HG03025 (cell line): Measurements from ENCODE around the gene CDSN.
A peak's percentile ranks its signal among the peaks of the same experiment; 100 is the strongest.
"Not testable (repeated sequence)": the region's sequence is repeated elsewhere in the genome, so short reads cannot be mapped to it uniquely, and the experiment has no call there.

Experiments used
- ATAC-seq: cut with Tn5 transposase; IDR thresholded peaks from one replicate; pipeline ENCODE4 v1.9.1; 2021; ENCODE audit warnings: mild to moderate bottlenecking, moderate library complexity; ENCODE audit not compliant: unreplicated experiment, low FRiP score

Gene CDSN

GRCh38 chr6:31120151-31120915 is at the start of gene CDSN:
CDSN (minus strand) TSS chr6:31120446; CDS start chr6:31120419, 27 bp downstream.
- ATAC-seq, result no peak

GRCh38 chr6:31169123-31169857 is 49.0 kb upstream of the CDSN start:
- ATAC-seq, result no peak

- ATAC-seq, result no peak
These were observed 48.4 kb upstream of the CDSN start for GRCh38 chr6:31168606-31169005.

DNA sequence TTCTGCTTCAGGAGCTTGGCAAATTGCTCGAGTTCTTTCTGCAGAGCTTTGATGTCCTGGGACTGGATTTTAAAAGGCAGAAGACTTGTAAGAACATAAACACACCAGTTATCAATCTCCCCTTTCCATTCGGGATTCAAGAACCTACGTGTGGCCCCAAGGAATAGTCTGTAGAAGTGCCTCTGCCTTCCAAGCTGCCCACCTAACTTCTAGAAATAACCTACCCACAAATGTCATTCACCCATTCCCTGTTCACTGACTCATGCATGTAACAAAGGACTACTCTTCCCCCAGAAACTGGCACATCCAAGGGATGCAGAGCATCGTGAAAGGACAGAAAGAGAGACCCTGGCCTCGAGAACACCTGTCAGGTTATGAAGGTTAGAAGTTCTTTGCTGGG is 45.7 kb upstream of the CDSN start:
- no peak for ATAC-seq

DNA sequence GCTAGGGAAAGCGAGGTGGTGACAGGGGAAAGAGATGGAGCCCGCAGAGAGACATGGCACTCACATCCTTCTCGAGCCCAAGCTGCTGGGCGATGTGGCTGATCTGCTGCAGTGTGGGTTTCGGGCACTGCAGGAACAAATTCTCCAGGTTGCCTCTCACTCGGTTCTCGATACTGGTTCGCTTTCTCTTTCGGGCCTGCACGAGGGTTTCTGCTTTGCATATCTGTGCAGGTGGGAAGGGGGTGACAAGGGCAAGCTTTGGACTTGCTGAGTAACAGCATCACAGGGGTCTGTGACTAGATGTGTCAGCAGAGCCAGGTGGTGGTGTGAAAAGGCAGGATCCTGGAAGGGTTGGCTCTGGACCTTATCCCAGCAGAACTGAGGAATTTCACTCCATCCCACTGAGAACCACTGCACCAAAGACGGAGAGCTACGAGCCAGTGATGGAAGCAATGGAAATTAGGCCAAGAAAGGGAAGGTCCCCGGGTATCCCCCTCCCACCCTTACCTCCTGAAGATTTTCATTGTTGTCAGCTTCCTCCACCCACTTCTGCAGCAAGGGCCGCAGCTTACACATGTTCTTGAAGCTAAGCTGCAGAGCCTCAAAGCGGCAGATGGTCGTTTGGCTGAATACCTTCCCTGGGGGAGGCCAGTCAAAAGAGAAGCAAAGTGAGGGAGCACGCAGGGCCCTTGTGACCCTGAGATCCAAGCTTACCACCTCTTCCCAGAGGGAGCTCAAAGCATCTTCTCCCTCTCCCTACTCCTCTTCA is 45.0 kb upstream of the CDSN start:
- ATAC-seq, result peak; percentile 65

- not testable (repeated sequence) for ATAC-seq
These were observed 44.3 kb upstream of the CDSN start for GRCh38 chr6:31164475-31165063.

GRCh38 chr6:31163922-31164321 is 43.7 kb upstream of the CDSN start:
- ATAC-seq, result no peak

- ATAC-seq, result no peak
These were observed 42.4 kb upstream of the CDSN start for GRCh38 chr6:31162463-31163165.

DNA sequence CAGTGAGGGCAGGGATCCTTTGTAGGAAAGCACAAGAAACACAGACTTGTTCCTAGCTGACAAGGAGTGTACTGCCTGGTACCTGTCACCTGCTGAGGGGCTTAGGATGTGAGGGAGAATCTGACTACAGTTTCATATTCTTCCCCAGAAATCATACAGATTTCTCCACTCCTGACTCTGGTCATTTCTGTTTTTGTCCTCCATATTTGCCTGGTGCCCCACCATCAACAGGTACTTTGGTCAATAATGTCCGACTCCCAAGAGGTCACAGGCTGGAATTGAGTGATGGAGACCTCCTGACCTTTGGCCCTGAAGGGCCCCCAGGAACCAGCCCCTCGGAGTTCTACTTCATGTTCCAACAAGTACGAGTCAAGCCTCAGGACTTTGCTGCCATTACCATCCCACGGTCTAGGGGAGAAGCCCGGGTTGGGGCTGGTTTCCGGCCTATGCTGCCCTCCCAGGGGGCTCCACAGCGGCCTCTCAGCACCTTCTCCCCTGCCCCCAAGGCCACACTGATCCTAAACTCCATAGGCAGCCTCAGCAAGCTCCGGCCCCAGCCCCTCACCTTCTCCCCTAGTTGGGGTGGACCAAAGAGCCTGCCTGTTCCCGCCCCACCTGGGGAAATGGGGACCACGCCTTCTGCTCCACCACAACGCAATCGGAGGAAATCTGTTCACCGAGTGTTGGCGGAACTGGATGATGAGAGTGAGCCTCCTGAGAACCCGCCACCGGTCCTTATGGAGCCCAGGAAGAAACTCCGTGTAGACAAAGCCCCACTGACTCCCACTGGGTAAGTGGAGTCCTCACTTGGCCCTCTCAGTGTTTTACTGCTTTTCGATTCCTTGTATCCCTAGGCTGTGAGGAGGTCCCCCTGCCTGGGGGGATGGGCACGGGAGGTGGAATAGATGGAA is 41.2 kb upstream of the CDSN start:
- ATAC-seq, result no peak

GRCh38 chr6:31158863-31159855 is 38.9 kb upstream of the CDSN start:
- no peak for ATAC-seq

DNA sequence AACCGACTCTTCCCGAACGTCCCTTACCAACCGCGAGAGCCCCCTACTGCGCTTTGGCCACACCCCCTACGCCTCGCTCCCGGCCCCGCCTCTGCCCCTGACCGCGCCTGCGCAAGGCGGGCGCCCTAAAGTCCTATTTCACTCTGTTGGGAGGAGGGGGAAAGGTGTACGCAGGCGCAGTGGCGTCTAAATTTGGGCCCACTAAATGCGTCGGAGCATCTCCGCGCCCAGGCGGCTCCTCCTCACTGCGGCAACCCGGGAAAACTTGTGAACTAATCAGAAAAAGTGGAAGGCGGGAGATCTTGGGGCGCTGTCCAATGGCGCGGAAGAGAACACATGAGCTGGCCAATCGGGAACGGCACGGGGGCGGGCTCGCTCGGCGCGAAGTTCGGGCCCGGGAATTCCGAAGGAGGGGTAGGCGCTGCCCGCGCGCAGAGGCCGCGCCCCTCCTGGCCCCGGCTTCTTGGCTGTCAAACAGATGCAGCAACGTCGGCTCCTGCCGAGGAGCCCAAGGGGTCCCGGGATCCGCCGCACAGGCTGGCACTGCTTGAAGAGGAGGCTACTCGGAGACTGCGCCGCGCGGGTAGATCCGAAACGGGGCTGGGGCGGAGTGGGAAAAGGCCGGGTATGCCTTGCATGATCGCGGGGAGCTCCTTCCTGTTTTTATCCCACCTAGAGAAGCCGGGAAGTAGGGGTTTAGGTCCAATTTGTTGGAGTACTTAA is 38.1 kb upstream of the CDSN start, which contains the start of gene TCF19:
TCF19 (plus strand) TSS at position 450 of the 723 bp plus-strand sequence. CDS start 881 bp downstream, outside the sequence.
- peak; percentile 86 for ATAC-seq

GRCh38 chr6:31157513-31158139 is 37.4 kb upstream of the CDSN start, which contains the start of gene CCHCR1:
CCHCR1 (minus strand) TSS chr6:31157802; CDS start chr6:31157600, 202 bp downstream.
- ATAC-seq, result no peak

- ATAC-seq, result no peak
These were observed 36.4 kb upstream of the CDSN start for GRCh38 chr6:31156641-31157040.

GRCh38 chr6:31154436-31154835 is 34.2 kb upstream of the CDSN start:
- no peak for ATAC-seq

DNA sequence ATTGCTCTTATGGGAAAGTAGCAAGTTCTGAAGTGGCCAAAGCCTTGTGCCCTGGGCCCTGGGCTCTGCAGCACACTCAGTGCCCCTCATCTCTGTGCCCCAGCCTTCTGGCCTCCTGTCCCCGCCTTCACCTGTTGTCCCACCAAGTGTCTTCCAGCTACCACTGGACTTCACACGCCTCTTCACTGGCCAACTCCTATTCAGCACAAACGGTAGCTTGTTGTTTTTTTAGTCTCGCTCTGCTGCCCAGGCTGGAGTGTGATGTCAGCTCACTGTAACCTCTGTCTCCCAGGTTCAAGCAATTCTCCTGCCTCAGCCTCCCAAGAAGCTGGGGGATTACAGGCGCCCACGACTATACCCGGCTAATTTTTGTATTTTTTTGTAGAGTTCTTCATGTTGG is 32.5 kb upstream of the CDSN start:
- no peak for ATAC-seq

DNA sequence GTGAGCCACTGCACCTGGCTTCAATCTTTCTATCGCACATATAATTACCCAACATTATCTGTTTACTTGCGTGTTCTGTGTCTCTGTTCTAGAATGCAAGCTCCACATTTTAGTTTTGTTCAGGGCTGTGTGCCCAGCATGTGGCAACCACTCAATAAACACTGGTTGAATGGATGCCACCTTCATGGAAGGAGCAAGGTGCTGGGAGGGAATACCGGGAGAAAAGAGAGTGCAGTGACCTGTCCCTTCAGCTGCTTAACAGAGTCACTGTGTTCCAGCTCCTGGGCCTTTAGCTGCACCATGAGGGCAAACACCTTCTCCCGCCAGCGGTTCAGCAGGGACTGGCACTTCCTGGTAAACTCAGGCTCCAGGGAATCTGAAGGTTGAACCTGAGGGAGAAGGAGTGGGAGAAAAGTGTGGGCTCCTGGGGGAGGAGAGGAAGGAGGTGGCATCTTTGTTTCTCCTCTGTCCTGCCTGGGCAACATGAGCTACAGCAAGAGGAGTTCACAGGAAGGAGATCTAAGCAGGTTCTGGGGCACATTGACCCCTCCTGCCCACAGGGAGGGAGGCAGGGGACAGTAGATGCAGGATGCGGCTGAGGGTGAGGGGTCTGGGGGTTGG is 29.7 kb upstream of the CDSN start:
- ATAC-seq, result no peak
